Coronary artery (tissue), 2 donors: Measurements from ENCODE around the gene PSMD7.
"Not testable (repeated sequence)": the region's sequence is repeated elsewhere in the genome, so short reads cannot be mapped to it uniquely, and the experiment has no call there.

ENCODE experiments used
- DNase-seq: peaks from one replicate; pipeline ENCODE4 v3.0.0-alpha.2; 2017; ENCODE audit warnings: low spot score
- H3K27ac ChIP-seq, 2 donors: fragments of 200-600 bp; sonication (generic); one replicate each; pipeline ENCODE4 v1.5.1; 2016 to 2019
- H3K4me3 ChIP-seq: fragments of 200-600 bp; sonication (generic); 2 replicates; pipeline ENCODE4 v1.5.1; 2016; ENCODE audit warnings: mild to moderate bottlenecking, moderate library complexity
- TF ChIP-seq, protein P1 (sequence below): fragments of 200-600 bp; sonication (generic); IDR thresholded peaks from one replicate; pipeline ENCODE4 v1.5.1; 2019; ENCODE audit warnings: antibody characterized with exemption

Gene PSMD7

DNA sequence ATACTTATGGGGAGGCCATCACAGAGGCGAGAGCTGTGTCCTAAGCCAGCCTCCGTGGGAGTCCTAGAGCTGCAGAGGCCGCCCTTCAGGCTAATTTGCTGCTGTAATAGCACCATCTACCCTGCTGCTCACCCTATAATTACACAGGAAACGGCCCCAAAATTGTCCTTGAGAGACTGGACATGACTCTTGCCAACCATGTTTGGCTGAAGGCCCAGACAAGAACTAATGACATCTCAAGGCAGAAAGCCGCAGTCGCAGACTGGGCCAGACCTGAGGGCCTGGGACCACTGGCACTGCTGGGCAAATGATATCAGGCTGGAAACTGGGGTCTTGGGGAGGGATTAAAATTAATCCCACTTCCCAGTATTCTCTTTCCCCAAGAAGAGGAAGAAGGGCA, 24.1 kb downstream of the PSMD7 start:
- no peak for DNase-seq
- Histone ChIP-seq H3K27ac (no peak overlapping the region), H3K4me3 (no peak overlapping the region)
- TF ChIP-seq, protein P1, sequence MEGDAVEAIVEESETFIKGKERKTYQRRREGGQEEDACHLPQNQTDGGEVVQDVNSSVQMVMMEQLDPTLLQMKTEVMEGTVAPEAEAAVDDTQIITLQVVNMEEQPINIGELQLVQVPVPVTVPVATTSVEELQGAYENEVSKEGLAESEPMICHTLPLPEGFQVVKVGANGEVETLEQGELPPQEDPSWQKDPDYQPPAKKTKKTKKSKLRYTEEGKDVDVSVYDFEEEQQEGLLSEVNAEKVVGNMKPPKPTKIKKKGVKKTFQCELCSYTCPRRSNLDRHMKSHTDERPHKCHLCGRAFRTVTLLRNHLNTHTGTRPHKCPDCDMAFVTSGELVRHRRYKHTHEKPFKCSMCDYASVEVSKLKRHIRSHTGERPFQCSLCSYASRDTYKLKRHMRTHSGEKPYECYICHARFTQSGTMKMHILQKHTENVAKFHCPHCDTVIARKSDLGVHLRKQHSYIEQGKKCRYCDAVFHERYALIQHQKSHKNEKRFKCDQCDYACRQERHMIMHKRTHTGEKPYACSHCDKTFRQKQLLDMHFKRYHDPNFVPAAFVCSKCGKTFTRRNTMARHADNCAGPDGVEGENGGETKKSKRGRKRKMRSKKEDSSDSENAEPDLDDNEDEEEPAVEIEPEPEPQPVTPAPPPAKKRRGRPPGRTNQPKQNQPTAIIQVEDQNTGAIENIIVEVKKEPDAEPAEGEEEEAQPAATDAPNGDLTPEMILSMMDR = no peak

DNA sequence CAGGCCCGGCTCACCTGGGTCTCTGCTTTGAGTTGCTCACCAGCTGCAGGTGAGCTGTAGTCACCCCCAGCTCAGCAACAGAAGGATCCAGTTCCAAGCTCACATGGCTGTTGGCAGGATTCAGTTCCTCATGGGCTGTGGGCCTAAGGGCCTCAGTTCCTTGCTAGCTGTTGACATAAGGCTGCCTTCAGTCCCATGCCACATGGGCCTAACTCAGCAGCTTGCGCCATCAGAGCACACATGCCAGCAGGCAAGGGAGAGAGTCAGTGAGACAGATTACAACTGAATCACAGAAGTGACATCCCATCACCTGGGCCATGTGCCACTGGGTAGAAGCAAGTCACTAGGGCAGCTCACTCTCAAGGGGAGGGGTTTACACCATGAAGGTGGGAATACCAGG, 24.7 kb downstream of the PSMD7 start:
- H3K27ac ChIP-seq = peak overlapping the region in 1 of 2 donors; percentile 3
- no peak for DNase-seq
- TF ChIP-seq, protein P1 = no peak
- H3K4me3 ChIP-seq = no peak overlapping the region

DNA sequence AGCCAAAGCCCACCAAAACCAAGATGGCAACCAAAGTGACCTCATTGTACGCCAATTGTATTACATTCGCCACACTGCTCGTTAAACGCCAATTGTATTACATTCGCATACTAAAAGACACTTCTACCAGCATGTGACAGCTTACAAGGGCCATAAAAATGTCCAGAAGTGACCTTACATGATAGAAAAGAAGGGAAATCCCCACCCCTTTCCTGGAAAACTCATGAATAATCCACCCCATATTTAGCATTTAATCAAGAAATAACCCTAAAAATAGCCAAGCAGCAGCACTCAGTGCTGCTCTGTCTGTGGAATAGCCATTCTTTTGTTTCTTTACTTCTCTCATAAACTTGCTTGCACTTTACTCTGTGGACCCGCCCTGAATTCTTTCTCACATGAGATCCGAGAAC, 25.7 kb downstream of the PSMD7 start:
- Histone ChIP-seq H3K27ac (peak overlapping the region in 1 of 2 donors; percentile 31), H3K4me3 (no peak overlapping the region)
- TF ChIP-seq, protein P1 = no peak
- DNase-seq = no peak

DNA sequence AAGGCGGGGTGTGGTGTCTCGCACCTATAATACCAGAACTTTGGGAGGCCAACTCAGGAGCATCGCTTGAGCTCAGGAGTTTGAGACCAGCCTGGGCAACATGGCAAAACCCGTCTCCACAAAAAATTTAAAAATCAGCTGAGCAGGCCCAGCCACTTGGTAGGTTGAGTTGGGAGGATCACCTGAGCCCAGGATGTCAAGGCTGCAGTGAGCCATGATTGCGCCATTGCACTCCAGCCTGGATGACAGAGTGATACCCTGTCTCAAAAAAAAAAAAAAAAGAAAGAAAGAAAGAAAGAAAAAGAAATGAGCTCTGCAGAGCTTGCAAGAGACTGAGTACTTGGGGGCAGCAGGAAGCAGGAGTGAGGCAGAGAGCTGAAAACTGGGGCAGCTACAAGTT, 28.2 kb downstream of the PSMD7 start:
- not testable (repeated sequence) for H3K27ac ChIP-seq, DNase-seq, H3K4me3 ChIP-seq

DNA sequence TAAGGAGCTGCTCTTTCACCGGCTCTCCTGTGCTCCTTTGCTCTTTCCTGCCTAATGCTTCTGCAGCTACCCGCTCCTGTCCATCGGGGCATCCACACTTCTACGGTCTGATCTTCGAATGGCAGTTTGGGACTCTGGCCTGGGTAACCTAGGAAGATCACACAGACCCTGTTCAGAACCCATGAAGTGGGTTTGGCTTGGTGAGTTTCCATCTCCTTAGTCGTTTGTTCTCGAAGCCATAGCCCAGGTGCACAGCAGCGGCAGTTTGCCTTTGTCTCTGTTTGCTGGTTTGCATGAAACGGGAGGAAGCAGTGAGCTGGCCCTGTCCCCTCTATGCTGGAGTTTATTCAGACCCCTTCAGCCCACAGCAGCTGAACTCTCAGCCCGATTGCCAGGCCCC, 29.0 kb downstream of the PSMD7 start:
- H3K27ac ChIP-seq = no peak overlapping the region
- no peak for DNase-seq
- TF ChIP-seq, protein P1 = no peak
- H3K4me3 ChIP-seq = no peak overlapping the region

DNA sequence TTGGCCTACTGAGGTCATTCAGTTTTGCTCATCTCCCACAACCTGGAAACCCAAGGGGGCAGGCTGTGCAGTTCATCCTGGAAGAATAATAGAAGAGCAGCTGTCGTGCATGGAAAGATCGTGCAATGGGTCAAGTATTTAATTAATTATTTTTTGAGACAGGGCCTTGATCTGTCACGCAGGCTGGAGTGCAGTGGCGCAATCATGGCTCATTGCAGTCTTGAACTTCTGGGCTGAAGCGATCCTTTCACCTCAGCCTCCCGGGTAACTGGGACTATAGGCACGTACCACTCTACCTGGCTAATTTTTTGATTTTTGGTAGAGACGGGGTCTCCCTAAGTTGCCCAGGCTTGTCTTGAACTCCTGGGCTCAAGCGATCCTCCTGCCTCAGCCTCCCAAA, 31.7 kb downstream of the PSMD7 start:
- DNase-seq, H3K4me3 ChIP-seq, H3K27ac ChIP-seq: not testable (repeated sequence)

DNA sequence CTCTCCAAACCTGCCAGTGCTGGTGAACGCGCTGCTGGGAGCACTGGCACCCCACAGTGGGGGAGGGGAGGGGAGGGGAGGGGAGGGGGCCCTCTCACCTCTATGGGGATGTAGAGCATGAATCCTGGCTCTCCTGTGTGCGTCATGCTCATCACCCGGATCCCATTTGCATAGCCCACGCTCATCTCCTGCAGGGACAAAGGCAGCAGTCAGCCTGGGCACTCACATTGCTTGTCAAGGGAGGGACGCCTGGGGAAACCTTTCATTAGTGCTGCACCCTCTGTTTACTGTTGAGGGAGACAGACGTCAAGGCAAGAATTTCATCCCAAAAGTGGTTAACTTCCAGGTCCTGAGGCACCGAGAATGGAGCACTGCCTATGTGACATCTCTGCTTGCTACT, 35.9 kb downstream of the PSMD7 start:
- DNase-seq, H3K27ac ChIP-seq, H3K4me3 ChIP-seq: not testable (repeated sequence)

DNA sequence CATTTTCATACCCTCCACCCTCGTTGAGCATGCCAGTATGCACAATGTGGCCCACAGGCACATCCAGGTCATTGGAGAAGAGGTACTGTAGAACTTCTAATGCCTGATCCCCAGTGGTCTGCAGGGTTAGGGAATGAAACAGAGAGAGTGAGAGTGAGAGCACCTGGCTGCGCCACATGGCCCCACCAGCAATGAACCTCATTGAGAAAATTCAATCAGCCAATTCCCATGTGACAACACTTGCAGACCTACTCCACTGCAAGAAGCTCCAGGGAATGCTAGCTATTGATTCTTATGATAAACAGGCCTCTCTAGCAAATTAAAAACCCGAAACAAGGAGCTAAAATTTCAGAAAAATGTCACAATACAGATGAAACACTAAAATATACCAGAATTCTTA, 40.9 kb downstream of the PSMD7 start:
- not testable (repeated sequence) for DNase-seq, H3K4me3 ChIP-seq, H3K27ac ChIP-seq

DNA sequence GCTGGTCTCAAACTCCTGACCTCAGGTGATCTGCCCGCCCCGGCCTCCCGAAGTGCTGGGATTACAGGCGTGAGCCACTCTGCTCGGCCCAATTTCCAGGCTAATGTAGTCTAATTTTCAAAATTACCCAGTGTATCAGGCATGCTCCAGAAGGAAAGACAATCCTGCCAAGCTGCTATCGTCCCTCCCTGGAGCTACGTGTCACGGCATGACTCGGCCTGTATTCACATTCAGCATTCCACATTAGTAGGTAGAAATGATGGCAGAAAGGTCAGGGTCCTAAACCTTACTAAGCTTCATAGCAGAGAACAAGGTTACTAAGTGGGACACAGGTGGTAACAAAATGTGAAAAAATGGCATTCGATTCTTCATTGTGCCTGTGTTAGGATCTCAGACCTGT, 42.6 kb downstream of the PSMD7 start:
- H3K4me3 ChIP-seq, H3K27ac ChIP-seq, DNase-seq: not testable (repeated sequence)

DNA sequence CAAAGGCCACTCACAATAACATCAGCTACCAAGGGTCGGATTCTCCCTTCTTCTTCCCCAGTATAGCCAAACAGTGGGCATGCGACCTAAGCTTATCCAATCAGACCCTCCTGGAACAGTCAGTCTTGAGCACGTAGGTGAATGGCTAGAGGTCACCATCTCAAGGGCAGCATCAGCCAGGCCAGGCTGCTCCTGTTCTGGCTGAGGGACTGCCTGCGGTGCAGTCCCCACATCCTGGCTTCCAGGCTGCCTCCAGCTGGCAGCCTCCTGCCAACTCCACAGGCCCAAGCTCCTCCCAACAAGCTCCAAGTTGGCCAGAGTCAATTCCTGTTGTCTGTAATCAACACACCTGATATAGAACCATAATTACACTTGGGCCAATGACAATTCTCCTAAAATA, 56.4 kb downstream of the PSMD7 start:
- H3K4me3 ChIP-seq, H3K27ac ChIP-seq, DNase-seq: not testable (repeated sequence)
